HCT116 (cell line): ENCODE results near the gene SLC9A9. TPM values are rescaled to one million over a fixed set of nuclear protein-coding genes. Genes with fewer than 3 reads are reported as not detected.

Experiments used
- ATAC-seq: fragments of 200-7000 bp; cut with Tn5 transposase; 2 replicates; pipeline ENCODE4 v1.9.1; 2020; ENCODE audit warnings: mild to moderate bottlenecking, moderate library complexity
- BruUV-seq: library from RNA; stranded (reverse); fragments of 400-500 nt; replicated peaks from 2 replicates; lab custom pipeline; 2021; lab: Mats Ljungman, UMichigan
- CTCF ChIA-PET: fragments of 300-600 bp; sonication (Branson Sonifier 250); formaldehyde crosslinking; loops from one replicate; lab custom pipeline; 2021; ENCODE audit warnings: antibody characterized with exemption; lab: Charles Lee
- POLR2A ChIA-PET: fragments of 300-600, 350-600 bp; sonication (Branson Sonifier 250); formaldehyde crosslinking; loops from one replicate; lab custom pipeline; 2021; ENCODE audit warnings: antibody characterized with exemption; lab: Charles Lee
- RAD21 ChIA-PET, 2 experiments: fragments of 300-600 bp; sonication (Branson Sonifier 250); formaldehyde crosslinking; loops; one replicate each; lab custom pipeline; 2023; ENCODE audit warnings: low total read pairs in 2 of 2; ENCODE audit not compliant: uncharacterized antibody in 2 of 2, unreplicated experiment in 2 of 2, low non-redundant PET in 1 of 2; lab: Charles Lee
- DNase-seq: peaks from one replicate; pipeline ENCODE4 v3.0.0-alpha.2; 2010; ENCODE audit warnings: low read depth, low spot score
- H2AFZ ChIP-seq: fragments of 200-600 bp; shearing (Covaris generic), sonication (generic); 2 replicates; pipeline ENCODE4 v1.6.1; 2017; ENCODE audit warnings: low read depth, mixed run types, mixed read lengths, antibody characterized with exemption, low read length; ENCODE audit not compliant: poor library complexity, severe bottlenecking
- H3K27ac ChIP-seq: 2 replicates; pipeline ENCODE4 v1.5.1; 2012; ENCODE audit warnings: low read depth, low read length
- H3K27me3 ChIP-seq: fragments of 200-600 bp; sonication (generic); 2 replicates; pipeline ENCODE4 v1.6.1; 2016; ENCODE audit warnings: mixed run types, low read length, mixed read lengths; ENCODE audit not compliant: insufficient read depth
- H3K36me3 ChIP-seq, 2 experiments: fragments of 200-500 bp in 1 of 2; fragments of 200-600 bp in 1 of 2; sonication (Bioruptor generic) in 1 of 2; sonication (generic) in 1 of 2; 2 replicates each; pipeline versions ENCODE4 v1.5.1 to v1.6.1; 2014 to 2016; ENCODE audit warnings: low read length in 2 of 2, inconsistent platforms in 1 of 2, mixed read lengths in 1 of 2, mixed run types in 1 of 2; ENCODE audit not compliant: insufficient read depth in 2 of 2, control insufficient read depth in 1 of 2
- H3K4me1 ChIP-seq, 2 experiments: fragments of 200-600 bp in 1 of 2; sonication (generic) in 1 of 2; 2 replicates each; pipeline versions ENCODE4 v1.5.1 to v1.6.1; 2012 to 2017; ENCODE audit warnings: low read length in 2 of 2, inconsistent platforms in 1 of 2, mild to moderate bottlenecking in 1 of 2, mixed read lengths in 1 of 2, mixed run types in 1 of 2, moderate library complexity in 1 of 2; ENCODE audit not compliant: insufficient read depth in 2 of 2, control insufficient read depth in 1 of 2
- H3K4me2 ChIP-seq: fragments of 200-600 bp; sonication (generic); 2 replicates; pipeline ENCODE4 v1.6.1; 2017; ENCODE audit warnings: mixed run types, low read length, mixed read lengths
- H3K4me3 ChIP-seq, 2 experiments: fragments of 200-600 bp in 1 of 2; sonication (generic) in 1 of 2; replicated peaks in 1 of 2; 2 replicates each; pipeline ENCODE4 v1.5.1; 2011 to 2016; ENCODE audit warnings: low read length in 2 of 2, control low read depth in 1 of 2, low read depth in 1 of 2, mild to moderate bottlenecking in 1 of 2, mixed read lengths in 1 of 2, mixed run types in 1 of 2
- H3K79me2 ChIP-seq: fragments of 200-600 bp; sonication (generic); 2 replicates; pipeline ENCODE4 v1.6.1; 2017; ENCODE audit warnings: mild to moderate bottlenecking, mixed run types, low read length, moderate library complexity, mixed read lengths; ENCODE audit not compliant: insufficient read depth
- H3K9ac ChIP-seq: fragments of 200-600 bp; sonication (generic); 2 replicates; pipeline ENCODE4 v1.6.1; 2016; ENCODE audit warnings: low read length, mixed read lengths
- H3K9me2 ChIP-seq: fragments of 200-600 bp; sonication (generic), shearing (Covaris generic); 2 replicates; pipeline ENCODE4 v1.6.1; 2017; ENCODE audit warnings: mixed run types, mild to moderate bottlenecking, moderate library complexity; ENCODE audit not compliant: insufficient read depth
- H3K9me3 ChIP-seq, 2 experiments: fragments of 200-500 bp in 1 of 2; fragments of 200-600 bp in 1 of 2; sonication (Bioruptor generic) in 1 of 2; sonication (generic) in 1 of 2; 2 replicates each; pipeline ENCODE4 v1.6.1; 2014 to 2017; ENCODE audit warnings: low read length in 2 of 2, mixed read lengths in 2 of 2, inconsistent platforms in 1 of 2, low read depth in 1 of 2, mild to moderate bottlenecking in 1 of 2, mixed run types in 1 of 2, moderate library complexity in 1 of 2; ENCODE audit not compliant: control insufficient read depth in 1 of 2, insufficient read depth in 1 of 2
- H4K20me1 ChIP-seq: fragments of 200-600 bp; sonication (generic), shearing (Covaris generic); 2 replicates; pipeline ENCODE4 v1.6.1; 2017; ENCODE audit warnings: mixed run types, mild to moderate bottlenecking, moderate library complexity; ENCODE audit not compliant: insufficient read depth
- CEBPB ChIP-seq: IDR thresholded peaks from 2 replicates; pipeline ENCODE4 v1.6.1; 2012; ENCODE audit warnings: low read depth
- EGR1 ChIP-seq: IDR thresholded peaks from 2 replicates; pipeline ENCODE4 v1.6.1; 2012; ENCODE audit warnings: low read depth
- FOSL1 ChIP-seq: IDR thresholded peaks from 2 replicates; pipeline ENCODE4 v1.6.1; 2012; ENCODE audit warnings: low read depth
- JUND ChIP-seq: IDR thresholded peaks from 2 replicates; pipeline ENCODE4 v1.6.1; 2012
- POLR2AphosphoS5 ChIP-seq: IDR thresholded peaks from 2 replicates; pipeline ENCODE4 v1.6.1; 2011; ENCODE audit warnings: mild to moderate bottlenecking, low read depth, low read length, moderate library complexity
- RAD21 ChIP-seq: IDR thresholded peaks from 2 replicates; pipeline ENCODE4 v1.6.1; 2012; ENCODE audit warnings: low read depth, mild to moderate bottlenecking
- REST ChIP-seq: IDR thresholded peaks from 2 replicates; pipeline ENCODE4 v1.6.1; 2012; ENCODE audit warnings: low read depth
- SIN3A ChIP-seq: IDR thresholded peaks from 2 replicates; pipeline ENCODE4 v1.6.1; 2012; ENCODE audit warnings: low read depth
- SP1 ChIP-seq: IDR thresholded peaks from 2 replicates; pipeline ENCODE4 v1.6.1; 2012; ENCODE audit warnings: low read depth
- YY1 ChIP-seq: IDR thresholded peaks from 2 replicates; pipeline ENCODE4 v1.6.1; 2011; ENCODE audit warnings: low read length, low read depth, moderate library complexity, mild to moderate bottlenecking; ENCODE audit not compliant: insufficient replicate concordance; ENCODE audit errors: extremely low read depth
- ZFX ChIP-seq: fragments of 450-650 bp; IDR thresholded peaks from 2 replicates; pipeline ENCODE4 v1.6.1; 2017
- ZNF274 ChIP-seq: fragments of 200-500 bp; sonication (Bioruptor generic); IDR thresholded peaks from 2 replicates; pipeline ENCODE4 v1.6.1; 2014; ENCODE audit warnings: mild to moderate bottlenecking, low read depth, low read length, inconsistent platforms
- intact Hi-C: fragments of 100-400 bp; cut with micrococcal nuclease; formaldehyde crosslinking; loops from 2 replicates; pipeline ENCODE4 v1.10.0; 2022
- total RNA-seq: library from RNA; stranded (reverse); gene quantifications from one replicate; pipeline ENCODE4 v1.2.1, GENCODE V29; 2021; ENCODE audit not compliant: unreplicated experiment
- TF ChIP-seq, protein P1 (sequence below): IDR thresholded peaks from 2 replicates; pipeline ENCODE4 v1.6.1; 2012
- TF ChIP-seq, protein P2 (sequence below), 3 experiments: fragments of 200-600 bp in 1 of 3; sonication (generic) in 1 of 3; IDR thresholded peaks in 2 of 3; conservative IDR thresholded peaks in 1 of 3; 2 replicates each; pipeline ENCODE4 v1.5.1; 2012 to 2017; ENCODE audit warnings: low read depth in 2 of 3, low read length in 2 of 3, antibody characterized with exemption in 1 of 3, borderline replicate concordance in 1 of 3, control low read depth in 1 of 3, mild to moderate bottlenecking in 1 of 3, mixed read lengths in 1 of 3, mixed run types in 1 of 3, moderate library complexity in 1 of 3; ENCODE audit not compliant: insufficient read depth in 1 of 3
- TF ChIP-seq, protein P3 (sequence below): IDR thresholded peaks from 2 replicates; pipeline ENCODE4 v1.6.1; 2012

SLC9A9 gene
- total RNA-seq, 1 experiment from 2014 or later = 0.20 TPM

GRCh38 chr3:143634427-143634826, 213.8 kb downstream of the SLC9A9 start:
- DNase-seq = no peak
- no peaks in the 10 kb centered on the region for H3K4me1 ChIP-seq
- no peak for ATAC-seq
- intact Hi-C loops = no loop called here
- H3K4me2 ChIP-seq = no peak overlapping the region
- CTCF ChIA-PET = no interaction called here
- H3K36me3 ChIP-seq = no peaks in the 10 kb centered on the region
- H3K27me3 ChIP-seq = no peaks in the 10 kb centered on the region
- H3K9me2 ChIP-seq = no peaks in the 10 kb centered on the region
- RAD21 ChIA-PET = no interaction called here
- POLR2A ChIA-PET = no interaction called here
- no peak overlapping the region for H2AFZ ChIP-seq
- no peaks in the 10 kb centered on the region; a peak in 1 of 4 replicates for H3K9me3 ChIP-seq
- no peak overlapping the region for H3K9ac ChIP-seq
- no peak overlapping the region for H3K27ac ChIP-seq
- TF ChIP-seq EGR1 = no peak
- TF ChIP-seq ZFX = no peak
- TF ChIP-seq, protein P1, sequence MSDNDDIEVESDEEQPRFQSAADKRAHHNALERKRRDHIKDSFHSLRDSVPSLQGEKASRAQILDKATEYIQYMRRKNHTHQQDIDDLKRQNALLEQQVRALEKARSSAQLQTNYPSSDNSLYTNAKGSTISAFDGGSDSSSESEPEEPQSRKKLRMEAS = no peak
- TF ChIP-seq JUND = no peak
- TF ChIP-seq, protein P2, sequence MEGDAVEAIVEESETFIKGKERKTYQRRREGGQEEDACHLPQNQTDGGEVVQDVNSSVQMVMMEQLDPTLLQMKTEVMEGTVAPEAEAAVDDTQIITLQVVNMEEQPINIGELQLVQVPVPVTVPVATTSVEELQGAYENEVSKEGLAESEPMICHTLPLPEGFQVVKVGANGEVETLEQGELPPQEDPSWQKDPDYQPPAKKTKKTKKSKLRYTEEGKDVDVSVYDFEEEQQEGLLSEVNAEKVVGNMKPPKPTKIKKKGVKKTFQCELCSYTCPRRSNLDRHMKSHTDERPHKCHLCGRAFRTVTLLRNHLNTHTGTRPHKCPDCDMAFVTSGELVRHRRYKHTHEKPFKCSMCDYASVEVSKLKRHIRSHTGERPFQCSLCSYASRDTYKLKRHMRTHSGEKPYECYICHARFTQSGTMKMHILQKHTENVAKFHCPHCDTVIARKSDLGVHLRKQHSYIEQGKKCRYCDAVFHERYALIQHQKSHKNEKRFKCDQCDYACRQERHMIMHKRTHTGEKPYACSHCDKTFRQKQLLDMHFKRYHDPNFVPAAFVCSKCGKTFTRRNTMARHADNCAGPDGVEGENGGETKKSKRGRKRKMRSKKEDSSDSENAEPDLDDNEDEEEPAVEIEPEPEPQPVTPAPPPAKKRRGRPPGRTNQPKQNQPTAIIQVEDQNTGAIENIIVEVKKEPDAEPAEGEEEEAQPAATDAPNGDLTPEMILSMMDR (IDR thresholded peaks at IDR 0.05 in 2 of 3, conservative IDR thresholded peaks at IDR 0.05 in 1 of 3; ENCODE audit: borderline replicate concordance in 1 of 3, insufficient read depth in 1 of 3, low read depth in 2 of 3, low read length in 2 of 3) = no peak
- no peak for TF ChIP-seq CEBPB
- no peak for TF ChIP-seq ZNF274
- no peak for TF ChIP-seq YY1
- H4K20me1 ChIP-seq = no peaks in the 10 kb centered on the region
- H3K79me2 ChIP-seq = no peaks in the 10 kb centered on the region
- no TSS peak for BruUV-seq
- H3K4me3 ChIP-seq = no peak overlapping the region

DNA sequence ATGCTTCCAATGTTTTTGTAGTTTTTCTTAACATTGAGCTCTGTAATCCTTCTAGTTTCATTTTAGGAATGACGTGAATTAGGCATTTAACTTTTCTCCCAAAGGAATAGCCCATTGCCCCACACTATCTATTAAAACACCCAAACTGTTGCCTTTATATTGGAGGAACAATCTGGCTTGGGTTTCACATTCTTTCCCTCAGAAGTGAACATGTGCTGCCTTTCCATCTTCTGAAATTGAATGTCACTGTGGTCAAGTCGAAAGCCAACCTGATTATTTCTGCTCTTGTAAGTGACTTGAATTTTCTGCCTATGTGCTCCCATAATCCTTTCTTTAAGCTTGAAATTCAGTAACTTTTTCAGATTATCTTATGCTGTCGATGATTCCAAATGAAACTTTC, 214.5 kb downstream of the SLC9A9 start:
- Histone ChIP-seq H3K9ac (no peak overlapping the region), H3K4me2 (no peak overlapping the region), H2AFZ (no peak overlapping the region), H3K27ac (no peak overlapping the region), H3K79me2 (no peaks in the 10 kb centered on the region), H4K20me1 (no peaks in the 10 kb centered on the region), H3K4me1 (no peaks in the 10 kb centered on the region), H3K36me3 (no peaks in the 10 kb centered on the region), H3K4me3 (no peak overlapping the region), H3K27me3 (no peaks in the 10 kb centered on the region), H3K9me3 (no peaks in the 10 kb centered on the region; a peak in 1 of 4 replicates), H3K9me2 (no peaks in the 10 kb centered on the region)
- ChIA-PET RAD21 (no interaction called here), POLR2A (no interaction called here), CTCF (no interaction called here)
- DNase-seq = no peak
- no TSS peak for BruUV-seq
- intact Hi-C loops = no loop called here
- ATAC-seq = no peak
- TF ChIP-seq EGR1 = no peak
- no peak for TF ChIP-seq RAD21
- no peak for TF ChIP-seq JUND
- no peak for TF ChIP-seq SIN3A
- TF ChIP-seq, protein P3, sequence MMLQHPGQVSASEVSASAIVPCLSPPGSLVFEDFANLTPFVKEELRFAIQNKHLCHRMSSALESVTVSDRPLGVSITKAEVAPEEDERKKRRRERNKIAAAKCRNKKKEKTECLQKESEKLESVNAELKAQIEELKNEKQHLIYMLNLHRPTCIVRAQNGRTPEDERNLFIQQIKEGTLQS = no peak
- no peak for TF ChIP-seq FOSL1
- TF ChIP-seq REST = no peak
- no peak for TF ChIP-seq POLR2AphosphoS5
- no peak for TF ChIP-seq SP1
